ENCODE measurements around the gene MARK2.

GRCh38 chr11:63844836-63845235 is 5.9 kb downstream of the MARK2 start:
- TF ChIP-seq EZH2 (IDR thresholded peaks at IDR 0.05; ENCODE audit: low read length), result no peak
- no peak for TF ChIP-seq CTCF (optimal IDR thresholded peaks at IDR 0.05 in 1 of 3, IDR thresholded peaks at IDR 0.05 in 1 of 3, conservative IDR thresholded peaks at IDR 0.05 in 1 of 3; ENCODE audit: extremely low read depth in 1 of 3, insufficient read depth in 2 of 3, low read length in 3 of 3)

Data from keratinocyte (primary cell).